ENCODE data around the gene FPR3. TPM values are rescaled to one million over a fixed set of nuclear protein-coding genes. Genes with fewer than 3 reads are reported as not detected.

FPR3 gene
- polyA plus RNA-seq, 1 of the 3 experiments (the other 2 are of a cell fraction), result 0.02 TPM

- ChIA-PET POLR2A (no interaction called here), CTCF (interaction anchor here (0.6 to 2.9 kb wide), 3 partner anchors 10 to 33 kb away, joined by 3 to 11 read pairs (median 9); no protein-coding TSS in a partner anchor)
- H4K20me1 ChIP-seq (ENCODE audit: insufficient read depth), result no peaks in the 10 kb centered on the region
- TF ChIP-seq RAD21 (IDR thresholded peaks at IDR 0.05; ENCODE audit: low read length) (no peak), CTCF (IDR thresholded peaks at IDR 0.05) (peak; percentile 17; the same call in 1 of the 2 replicates)
- H3K9me2 ChIP-seq, result no peaks in the 10 kb centered on the region
- H3K27me3 ChIP-seq (ENCODE audit: insufficient read depth), result no peaks in the 10 kb centered on the region
- peak overlapping the region; percentile 23; the same call in 1 of the 2 replicates for H3K9ac ChIP-seq
- no peaks in the 10 kb centered on the region for H3K9me3 ChIP-seq
- no peak overlapping the region for H3K4me2 ChIP-seq
- H3K36me3 ChIP-seq (replicated peaks in 1 of 2; ENCODE audit: control insufficient read depth in 1 of 2, insufficient read depth in 2 of 2, low read length in 1 of 2), result no peaks in the 10 kb centered on the region
- 20% methylated on average over 6 of the region's 6 CpGs for WGBS (ENCODE audit: low lambda C conversion rate)
- H3K79me2 ChIP-seq (ENCODE audit: insufficient read depth), result no peaks in the 10 kb centered on the region; the same call in 1 of the 2 replicates
- H3K4me1 ChIP-seq (ENCODE audit: control insufficient read depth in 1 of 2, insufficient read depth in 2 of 2, low read depth in 1 of 2, low read length in 1 of 2), result peaks cover 0 to 39% of the 10 kb centered on the region in 2 experiments; a peak in 2 of 4 replicates
- peak overlapping the region in 1 of 2 experiments; percentile 57; a peak in 2 of 4 replicates for H3K27ac ChIP-seq (ENCODE audit: low read depth in 2 of 2, low read length in 1 of 2)
- no peak for DNase-seq
- peaks cover 29% of the 10 kb centered on the region for H3F3A ChIP-seq (replicated peaks; ENCODE audit: insufficient read depth)
- H2AFZ ChIP-seq (ENCODE audit: low read depth), result no peak overlapping the region
- no peak overlapping the region for H3K4me3 ChIP-seq (ENCODE audit: low read depth in 2 of 2, low read length in 1 of 2)
These were observed 12.2 kb downstream of the FPR3 start for GRCh38 chr19:51807111-51807701.

GRCh38 chr19:51807925-51808324 is 13.0 kb downstream of the FPR3 start:
- WGBS (ENCODE audit: low lambda C conversion rate), result 6% methylated on average over 2 of the region's 2 CpGs
- no peak overlapping the region; the same call in 1 of the 2 replicates for H3K4me2 ChIP-seq
- H3K4me3 ChIP-seq (ENCODE audit: low read depth in 2 of 2, low read length in 1 of 2), result no peak overlapping the region
- H3K27ac ChIP-seq (ENCODE audit: low read depth in 2 of 2, low read length in 1 of 2), result peak overlapping the region in 1 of 2 experiments; percentile 57; a peak in 2 of 4 replicates
- ChIA-PET POLR2A (no interaction called here), CTCF (interaction anchor here (1.0 to 2.9 kb wide), 6 partner anchors 9 to 30 kb away, joined by 3 to 11 read pairs (median 6); no protein-coding TSS in a partner anchor)
- DNase-seq, result no peak
- no peaks in the 10 kb centered on the region for H3K9me2 ChIP-seq
- H3K9me3 ChIP-seq, result no peaks in the 10 kb centered on the region
- no peaks in the 10 kb centered on the region for H3K27me3 ChIP-seq (ENCODE audit: insufficient read depth)
- peak overlapping the region; percentile 23; the same call in 1 of the 2 replicates for H3K9ac ChIP-seq
- peaks cover 0 to 39% of the 10 kb centered on the region in 2 experiments; a peak in 2 of 4 replicates for H3K4me1 ChIP-seq (ENCODE audit: control insufficient read depth in 1 of 2, insufficient read depth in 2 of 2, low read depth in 1 of 2, low read length in 1 of 2)
- H3K79me2 ChIP-seq (ENCODE audit: insufficient read depth), result no peaks in the 10 kb centered on the region
- no peaks in the 10 kb centered on the region for H3K36me3 ChIP-seq (replicated peaks in 1 of 2; ENCODE audit: control insufficient read depth in 1 of 2, insufficient read depth in 2 of 2, low read length in 1 of 2)
- no peaks in the 10 kb centered on the region for H4K20me1 ChIP-seq (ENCODE audit: insufficient read depth)
- H3F3A ChIP-seq (replicated peaks; ENCODE audit: insufficient read depth), result peaks cover 28% of the 10 kb centered on the region
- H2AFZ ChIP-seq (ENCODE audit: low read depth), result no peak overlapping the region
- TF ChIP-seq MXI1 (IDR thresholded peaks at IDR 0.05; ENCODE audit: low read depth, low read length) (no peak), USF2 (IDR thresholded peaks at IDR 0.05; ENCODE audit: borderline replicate concordance, low read depth, low read length) (no peak), YY1 (IDR thresholded peaks at IDR 0.05; ENCODE audit: low read depth) (no peak), FOXJ3 (CRISPR knock-in tag; IDR thresholded peaks at IDR 0.05) (no peak), RCOR1 (IDR thresholded peaks at IDR 0.05; ENCODE audit: low read length) (no peak), RFX5 (IDR thresholded peaks at IDR 0.05; ENCODE audit: low read length) (no peak), IRF3 (IDR thresholded peaks at IDR 0.05; ENCODE audit: low read depth, low read length) (no peak), EZH2phosphoT487 (IDR thresholded peaks at IDR 0.05; ENCODE audit: borderline replicate concordance, low read depth) (no peak), ZBTB33 (IDR thresholded peaks at IDR 0.05; ENCODE audit: borderline replicate concordance, low read depth) (no peak), GABPA (IDR thresholded peaks at IDR 0.05; ENCODE audit: low read depth) (no peak), TCF12 (IDR thresholded peaks at IDR 0.05) (no peak), TEAD4 (IDR thresholded peaks at IDR 0.05; ENCODE audit: borderline replicate concordance, insufficient read depth) (no peak), EP300 (IDR thresholded peaks at IDR 0.05; ENCODE audit: borderline replicate concordance in 1 of 2, low read depth in 1 of 2, low read length in 1 of 2) (no peak), SMC3 (IDR thresholded peaks at IDR 0.05; ENCODE audit: low read depth, low read length) (no peak), USF1 (IDR thresholded peaks at IDR 0.05; ENCODE audit: borderline replicate concordance, low read depth) (no peak), RAD21 (IDR thresholded peaks at IDR 0.05; ENCODE audit: low read length) (no peak), CHD2 (IDR thresholded peaks at IDR 0.05; ENCODE audit: low read length, partially characterized antibody) (no peak), TAF1 (IDR thresholded peaks at IDR 0.05; ENCODE audit: borderline replicate concordance, low read depth, low read length) (no peak)

Data from SK-N-SH (cell line).